GM18508 (cell line): ENCODE results near the gene TRPV4.

ENCODE experiments used
- ATAC-seq: cut with Tn5 transposase; IDR thresholded peaks from one replicate; pipeline ENCODE4 v1.9.1; 2021; ENCODE audit warnings: moderate number of reproducible peaks; ENCODE audit not compliant: insufficient read depth, unreplicated experiment

Gene TRPV4

GRCh38 chr12:109744986-109745942 lies 87.9 kb downstream of the TRPV4 start:
- no peak for ATAC-seq

GRCh38 chr12:109744026-109744425 lies 89.2 kb downstream of the TRPV4 start:
- ATAC-seq: no peak

- ATAC-seq: no peak
Measured at GRCh38 chr12:109743076-109743910, 89.9 kb downstream of the TRPV4 start.

GRCh38 chr12:109741970-109742703 lies 91.1 kb downstream of the TRPV4 start:
- ATAC-seq: no peak

GRCh38 chr12:109741286-109741969 lies 91.8 kb downstream of the TRPV4 start:
- no peak for ATAC-seq

GRCh38 chr12:109740694-109741245 lies 92.4 kb downstream of the TRPV4 start:
- ATAC-seq: no peak

- no peak for ATAC-seq
Measured at GRCh38 chr12:109739747-109740693, 93.2 kb downstream of the TRPV4 start.

- ATAC-seq: no peak
Measured at GRCh38 chr12:109738878-109739665, 94.1 kb downstream of the TRPV4 start.

- ATAC-seq: no peak
Measured at GRCh38 chr12:109738209-109738608, 95.0 kb downstream of the TRPV4 start.

- ATAC-seq: no peak
Measured at GRCh38 chr12:109737631-109738030, 95.6 kb downstream of the TRPV4 start.

GRCh38 chr12:109737126-109737525 lies 96.1 kb downstream of the TRPV4 start:
- no peak for ATAC-seq

GRCh38 chr12:109736552-109737108 lies 96.6 kb downstream of the TRPV4 start:
- no peak for ATAC-seq

GRCh38 chr12:109735825-109736551 lies 97.2 kb downstream of the TRPV4 start:
- ATAC-seq: no peak

GRCh38 chr12:109735051-109735521 lies 98.1 kb downstream of the TRPV4 start:
- ATAC-seq: no peak

- no peak for ATAC-seq
Measured at GRCh38 chr12:109734219-109735000, 98.8 kb downstream of the TRPV4 start.
